K562 (cell line): ENCODE measurements around the gene TMEM225B. TPM values are rescaled to one million over a fixed set of nuclear protein-coding genes. Genes with fewer than 3 reads are reported as not detected.

Experiments
- ATAC-seq: fragments of 200-7000 bp; cut with Tn5 transposase; 3 replicates; pipeline ENCODE4 v1.9.1; 2020; ENCODE audit warnings: moderate library complexity
- BruUV-seq: library from RNA; stranded (reverse); fragments of 400-500 nt; replicated peaks from 2 replicates; lab custom pipeline; 2021; lab: Mats Ljungman, UMichigan
- CTCF ChIA-PET: fragments of 300-600 bp; formaldehyde crosslinking; extraction: SDS; loops from one replicate; lab custom pipeline; 2021; ENCODE audit warnings: low intra/inter-chr PET ratio; lab: Yijun Ruan, JAX
- POLR2A ChIA-PET: fragments of 300-600, 350-650 bp; sonication (Branson Sonifier 250); formaldehyde crosslinking; extraction: SDS; loops from one replicate; lab custom pipeline; 2021; ENCODE audit warnings: antibody characterized with exemption, inconsistent platforms; lab: Yijun Ruan, JAX
- DNase-seq, 4 experiments: peaks; one replicate each; pipeline versions ENCODE4 v3.0.0 to v3.0.0-alpha.2; 2011 to 2018; ENCODE audit warnings: low spot score in 3 of 4, mixed read lengths in 3 of 4; ENCODE audit errors: extremely low read depth in 1 of 4
- FAIRE-seq: peaks from 2 replicates; lab custom pipeline; 2011; peaks lifted over from hg19 to GRCh38; lab: Jason Lieb, UNC
- H2AFZ ChIP-seq: 2 replicates; pipeline ENCODE4 v1.6.0; 2011; ENCODE audit warnings: low read depth, low read length, control low read depth, inconsistent platforms
- H3K27ac ChIP-seq: fragments of 200-600 bp; 3 replicates; pipeline ENCODE4 v1.8.0; 2011; ENCODE audit warnings: low read depth, mild to moderate bottlenecking, control low read depth, inconsistent platforms, low read length, moderate library complexity, mixed read lengths; ENCODE audit errors: extremely low read depth
- H3K27me3 ChIP-seq, 2 experiments: fragments of 300-600 bp in 1 of 2; 2 replicates in 1 of 2; 3 replicates in 1 of 2; pipeline versions ENCODE4 v1.6.0 to v1.8.0; 2011; ENCODE audit warnings: inconsistent platforms in 2 of 2, low read length in 2 of 2, mild to moderate bottlenecking in 1 of 2, mixed read lengths in 1 of 2, moderate library complexity in 1 of 2; ENCODE audit not compliant: control insufficient read depth in 2 of 2, insufficient read depth in 2 of 2
- H3K36me3 ChIP-seq: fragments of 300-600 bp; 3 replicates; pipeline ENCODE4 v1.8.0; 2011; ENCODE audit warnings: mild to moderate bottlenecking, low read length, inconsistent platforms; ENCODE audit not compliant: control insufficient read depth, insufficient read depth
- H3K4me1 ChIP-seq, 2 experiments: fragments of 200-600 bp in 1 of 2; replicated peaks in 1 of 2; 2 replicates in 1 of 2; 3 replicates in 1 of 2; pipeline versions ENCODE4 v1.5.1 to v1.8.0; 2011; ENCODE audit warnings: inconsistent platforms in 2 of 2, low read length in 2 of 2, mild to moderate bottlenecking in 1 of 2, mixed read lengths in 1 of 2, moderate library complexity in 1 of 2; ENCODE audit not compliant: control insufficient read depth in 2 of 2, insufficient read depth in 2 of 2
- H3K4me2 ChIP-seq: 2 replicates; pipeline ENCODE4 v1.6.1; 2011; ENCODE audit warnings: low read length, control low read depth, inconsistent platforms, mixed read lengths; ENCODE audit not compliant: insufficient read depth
- H3K4me3 ChIP-seq: fragments of 200-600 bp; sonication (generic), shearing (Covaris generic); 2 replicates; pipeline ENCODE4 v1.5.1; 2016; ENCODE audit warnings: control low read depth, inconsistent platforms
- H3K79me2 ChIP-seq: fragments of 200-600 bp; 3 replicates; pipeline ENCODE4 v1.8.0; 2011; ENCODE audit warnings: low read length, inconsistent platforms; ENCODE audit not compliant: control insufficient read depth, insufficient read depth
- H3K9ac ChIP-seq, 2 experiments: 2 replicates each; pipeline versions ENCODE4 v1.6.0 to v1.6.1; 2011; ENCODE audit warnings: low read depth in 2 of 2, low read length in 2 of 2, control low read depth in 1 of 2, inconsistent platforms in 1 of 2, mild to moderate bottlenecking in 1 of 2, mixed read lengths in 1 of 2; ENCODE audit not compliant: insufficient read depth in 1 of 2
- H3K9me1 ChIP-seq: one replicate; pipeline ENCODE4 v1.6.0; 2011; ENCODE audit warnings: inconsistent platforms, mild to moderate bottlenecking, low read length, moderate library complexity; ENCODE audit not compliant: control insufficient read depth, insufficient read depth
- H3K9me3 ChIP-seq: replicated peaks from 2 replicates; pipeline ENCODE4 v1.5.1; 2011; ENCODE audit warnings: low read depth, low read length, inconsistent platforms; ENCODE audit not compliant: control insufficient read depth, insufficient read depth
- H4K20me1 ChIP-seq: replicated peaks from 2 replicates; pipeline ENCODE4 v1.6.1; 2011; ENCODE audit warnings: low read length, inconsistent platforms, mixed read lengths; ENCODE audit not compliant: control insufficient read depth, insufficient read depth
- POLR2B ChIP-seq: fragments of 450-650 bp; IDR thresholded peaks from 2 replicates; pipeline ENCODE4 v1.6.1; 2018; ENCODE audit warnings: low read depth; ENCODE audit not compliant: partially characterized antibody
- POLR2H ChIP-seq: IDR thresholded peaks from 2 replicates; pipeline ENCODE4 v1.6.1; 2016; ENCODE audit warnings: missing genetic modification characterization, low read depth, mild to moderate bottlenecking, control low read depth, missing compliant biosample characterization, moderate library complexity
- SMAD3 ChIP-seq: fragments of 450-650 bp; formaldehyde crosslinking; conservative IDR thresholded peaks from 2 replicates; pipeline ENCODE4 v1.4.0; 2020; ENCODE audit warnings: mild to moderate bottlenecking
- YBX1 ChIP-seq: fragments of 450-650 bp; IDR thresholded peaks from 2 replicates; pipeline ENCODE4 v1.7.1; 2016; ENCODE audit warnings: mild to moderate bottlenecking
- ZNF584 ChIP-seq: fragments of 200-800 bp; sonication (Bioruptor generic); IDR thresholded peaks from 2 replicates; pipeline ENCODE4 v1.6.1; 2016; ENCODE audit warnings: low read depth, mild to moderate bottlenecking, missing genetic modification characterization, missing compliant biosample characterization
- WGBS: fragments of 100-300 bp; shearing (Covaris generic); methylation state at CpG from one replicate; pipeline ENCODE4 v1.1.6; 2016; ENCODE audit warnings: low coverage, mixed read lengths; ENCODE audit not compliant: insufficient coverage; ENCODE audit errors: missing lambda C conversion rate; 5-methylcytosine and 5-hydroxymethylcytosine counted together
- in situ Hi-C: fragments of 300-500 bp; cut with MboI; formaldehyde crosslinking; loops from 4 replicates; pipeline ENCODE4 v1.15.0; 2018; ENCODE audit warnings: inconsistent platforms, mixed read lengths
- intact Hi-C: fragments of 100-400 bp; cut with micrococcal nuclease; formaldehyde crosslinking; loops from 2 replicates; pipeline ENCODE4 v1.14.2; 2022
- polyA plus RNA-seq, 8 experiments: library from polyadenylated mRNA; depleted of rRNA in 4 of 8; stranded (reverse) in 5 of 8; unstranded in 3 of 8; fragments of >200 nt; fragmentation: Nextera tagmentation in 2 of 8; fragmentation: Illumina TruSeq in 1 of 8; extraction: Ambion mirVana in 2 of 8; extraction: Trizol in 1 of 8; gene quantifications; 2 replicates each; pipeline versions ENCODE4 v1.2.1 to v1.2.3, GENCODE V29; 2011 to 2014; ENCODE audit warnings: inconsistent platforms in 1 of 8, missing spikeins in 1 of 8
- total RNA-seq, 7 experiments: library from RNA; depleted of rRNA in 6 of 7; stranded (reverse); fragments of >200 nt in 6 of 7; fragmentation: Illumina TruSeq in 2 of 7; extraction: Trizol in 2 of 7; gene quantifications; 2 replicates each; pipeline versions ENCODE4 v1.2.1 to v1.2.3, GENCODE V29; 2011 to 2021; ENCODE audit warnings: low replicate concordance in 1 of 7
- TF ChIP-seq, protein P1 (sequence below): fragments of 250-450 bp; sonication (Bioruptor Pico); IDR thresholded peaks from 2 replicates; pipeline ENCODE4 v1.4.0; 2020
- TF ChIP-seq, protein P2 (sequence below): fragments of 450-650 bp; IDR thresholded peaks from 2 replicates; pipeline ENCODE4 v1.6.1; 2016; ENCODE audit warnings: antibody characterized with exemption

TMEM225B gene
- total and polyA plus RNA-seq, 9 of the 15 experiments (the other 6 are each of a cell fraction or from before 2014, with no cell fraction given): 0.08 to 0.73 (median 0.56) TPM

DNA sequence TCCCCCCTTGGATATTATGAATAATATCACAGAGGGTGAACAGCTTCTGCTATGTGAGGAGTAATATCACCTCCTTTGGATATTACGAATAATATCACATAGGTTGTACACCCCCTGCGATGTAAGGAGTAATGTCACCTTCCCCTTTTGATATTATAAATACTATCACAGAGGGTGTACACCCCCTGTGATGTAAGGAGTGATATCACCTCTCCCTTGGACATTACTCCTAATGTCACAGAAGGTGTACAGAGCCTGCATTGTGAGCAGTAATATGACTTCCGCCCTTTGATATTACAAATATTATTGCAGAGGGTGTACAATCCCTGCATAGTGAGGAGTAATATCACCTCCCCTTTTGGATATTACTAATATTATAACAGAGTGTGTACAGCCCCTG is 9.2 kb upstream of the TMEM225B start:
- FAIRE-seq (no peak), ATAC-seq (no peak), DNase-seq (no peak)
- H4K20me1 ChIP-seq: no peaks in the 10 kb centered on the region
- intact Hi-C loops: no loop called here
- BruUV-seq: no TSS peak
- ChIA-PET CTCF (no interaction called here), POLR2A (no interaction called here)
- H3K36me3 ChIP-seq: no peaks in the 10 kb centered on the region
- no peak overlapping the region for H3K9ac ChIP-seq
- no peaks in the 10 kb centered on the region for H3K9me1 ChIP-seq
- in situ Hi-C loops: no loop called here
- H3K27ac ChIP-seq: no peak overlapping the region
- 14% methylated on average over 3 of the region's 3 CpGs for WGBS
- no peak for TF ChIP-seq YBX1
- no peak overlapping the region for H3K4me3 ChIP-seq
- no peak overlapping the region for H2AFZ ChIP-seq
- H3K4me1 ChIP-seq: no peaks in the 10 kb centered on the region
- no peak overlapping the region for H3K4me2 ChIP-seq
- H3K27me3 ChIP-seq: peaks cover 12% of the 10 kb centered on the region in 2 experiments; a peak in 2 of 5 replicates
- no peaks in the 10 kb centered on the region for H3K79me2 ChIP-seq
- H3K9me3 ChIP-seq: no peaks in the 10 kb centered on the region

DNA sequence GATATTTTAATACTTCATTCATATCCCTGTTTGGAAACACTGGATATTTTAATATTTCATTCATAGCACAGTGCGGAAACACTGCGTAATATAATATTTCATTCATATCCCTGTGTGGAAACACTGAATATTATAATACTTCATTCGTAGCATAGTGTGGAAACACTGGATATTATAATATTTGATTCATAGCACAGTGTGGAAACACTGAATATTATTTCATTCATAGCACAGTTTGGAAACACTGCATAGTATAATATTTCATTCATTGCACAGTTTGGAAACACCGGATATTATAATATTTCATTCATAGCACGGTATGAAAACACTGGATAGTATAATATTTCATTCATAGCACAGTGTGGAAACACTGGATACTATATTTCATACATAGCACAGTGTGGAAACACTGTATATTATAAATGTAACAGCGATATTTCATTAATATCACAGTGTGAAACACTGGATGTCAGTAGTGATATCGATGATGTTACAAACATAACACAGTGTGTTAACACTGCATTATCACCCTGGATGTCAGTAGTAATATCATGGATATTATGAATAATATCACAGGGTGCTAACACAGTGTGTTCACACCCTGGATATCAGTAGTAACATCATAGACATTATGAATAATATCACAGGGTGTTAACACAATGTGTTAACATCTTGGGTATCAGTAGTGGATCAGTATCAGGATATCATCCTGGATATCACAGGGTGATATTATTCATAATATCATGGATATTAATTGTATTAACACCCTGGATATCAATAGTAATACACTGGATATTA is 2.9 kb upstream of the TMEM225B start:
- H2AFZ ChIP-seq: no peak overlapping the region
- H3K79me2 ChIP-seq: no peaks in the 10 kb centered on the region
- no peaks in the 10 kb centered on the region for H4K20me1 ChIP-seq
- no peak overlapping the region for H3K27ac ChIP-seq
- H3K9me1 ChIP-seq: no peaks in the 10 kb centered on the region
- no peak for FAIRE-seq
- DNase-seq: no peak
- intact Hi-C loops: no loop called here
- CTCF ChIA-PET: no interaction called here
- ATAC-seq: no peak
- H3K27me3 ChIP-seq: no peaks in the 10 kb centered on the region
- no peak overlapping the region for H3K4me2 ChIP-seq
- H3K36me3 ChIP-seq: no peaks in the 10 kb centered on the region
- POLR2A ChIA-PET: no interaction called here
- no peak overlapping the region for H3K4me3 ChIP-seq
- 26% methylated on average over 7 of the region's 7 CpGs for WGBS
- H3K4me1 ChIP-seq: peaks cover 0 to 11% of the 10 kb centered on the region in 2 experiments; a peak in 3 of 5 replicates
- in situ Hi-C loops: no loop called here
- BruUV-seq: no TSS peak
- no peak overlapping the region for H3K9ac ChIP-seq
- H3K9me3 ChIP-seq: no peaks in the 10 kb centered on the region
- TF ChIP-seq POLR2H (tag): no peak
- TF ChIP-seq, protein P1, sequence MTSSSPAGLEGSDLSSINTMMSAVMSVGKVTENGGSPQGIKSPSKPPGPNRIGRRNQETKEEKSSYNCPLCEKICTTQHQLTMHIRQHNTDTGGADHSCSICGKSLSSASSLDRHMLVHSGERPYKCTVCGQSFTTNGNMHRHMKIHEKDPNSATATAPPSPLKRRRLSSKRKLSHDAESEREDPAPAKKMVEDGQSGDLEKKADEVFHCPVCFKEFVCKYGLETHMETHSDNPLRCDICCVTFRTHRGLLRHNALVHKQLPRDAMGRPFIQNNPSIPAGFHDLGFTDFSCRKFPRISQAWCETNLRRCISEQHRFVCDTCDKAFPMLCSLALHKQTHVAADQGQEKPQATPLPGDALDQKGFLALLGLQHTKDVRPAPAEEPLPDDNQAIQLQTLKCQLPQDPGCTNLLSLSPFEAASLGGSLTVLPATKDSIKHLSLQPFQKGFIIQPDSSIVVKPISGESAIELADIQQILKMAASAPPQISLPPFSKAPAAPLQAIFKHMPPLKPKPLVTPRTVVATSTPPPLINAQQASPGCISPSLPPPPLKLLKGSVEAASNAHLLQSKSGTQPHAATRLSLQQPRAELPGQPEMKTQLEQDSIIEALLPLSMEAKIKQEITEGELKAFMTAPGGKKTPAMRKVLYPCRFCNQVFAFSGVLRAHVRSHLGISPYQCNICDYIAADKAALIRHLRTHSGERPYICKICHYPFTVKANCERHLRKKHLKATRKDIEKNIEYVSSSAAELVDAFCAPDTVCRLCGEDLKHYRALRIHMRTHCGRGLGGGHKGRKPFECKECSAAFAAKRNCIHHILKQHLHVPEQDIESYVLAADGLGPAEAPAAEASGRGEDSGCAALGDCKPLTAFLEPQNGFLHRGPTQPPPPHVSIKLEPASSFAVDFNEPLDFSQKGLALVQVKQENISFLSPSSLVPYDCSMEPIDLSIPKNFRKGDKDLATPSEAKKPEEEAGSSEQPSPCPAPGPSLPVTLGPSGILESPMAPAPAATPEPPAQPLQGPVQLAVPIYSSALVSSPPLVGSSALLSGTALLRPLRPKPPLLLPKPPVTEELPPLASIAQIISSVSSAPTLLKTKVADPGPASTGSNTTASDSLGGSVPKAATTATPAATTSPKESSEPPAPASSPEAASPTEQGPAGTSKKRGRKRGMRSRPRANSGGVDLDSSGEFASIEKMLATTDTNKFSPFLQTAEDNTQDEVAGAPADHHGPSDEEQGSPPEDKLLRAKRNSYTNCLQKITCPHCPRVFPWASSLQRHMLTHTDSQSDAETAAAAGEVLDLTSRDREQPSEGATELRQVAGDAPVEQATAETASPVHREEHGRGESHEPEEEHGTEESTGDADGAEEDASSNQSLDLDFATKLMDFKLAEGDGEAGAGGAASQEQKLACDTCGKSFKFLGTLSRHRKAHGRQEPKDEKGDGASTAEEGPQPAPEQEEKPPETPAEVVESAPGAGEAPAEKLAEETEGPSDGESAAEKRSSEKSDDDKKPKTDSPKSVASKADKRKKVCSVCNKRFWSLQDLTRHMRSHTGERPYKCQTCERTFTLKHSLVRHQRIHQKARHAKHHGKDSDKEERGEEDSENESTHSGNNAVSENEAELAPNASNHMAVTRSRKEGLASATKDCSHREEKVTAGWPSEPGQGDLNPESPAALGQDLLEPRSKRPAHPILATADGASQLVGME (CRISPR knock-in tag): no peak
- TF ChIP-seq, protein P2, sequence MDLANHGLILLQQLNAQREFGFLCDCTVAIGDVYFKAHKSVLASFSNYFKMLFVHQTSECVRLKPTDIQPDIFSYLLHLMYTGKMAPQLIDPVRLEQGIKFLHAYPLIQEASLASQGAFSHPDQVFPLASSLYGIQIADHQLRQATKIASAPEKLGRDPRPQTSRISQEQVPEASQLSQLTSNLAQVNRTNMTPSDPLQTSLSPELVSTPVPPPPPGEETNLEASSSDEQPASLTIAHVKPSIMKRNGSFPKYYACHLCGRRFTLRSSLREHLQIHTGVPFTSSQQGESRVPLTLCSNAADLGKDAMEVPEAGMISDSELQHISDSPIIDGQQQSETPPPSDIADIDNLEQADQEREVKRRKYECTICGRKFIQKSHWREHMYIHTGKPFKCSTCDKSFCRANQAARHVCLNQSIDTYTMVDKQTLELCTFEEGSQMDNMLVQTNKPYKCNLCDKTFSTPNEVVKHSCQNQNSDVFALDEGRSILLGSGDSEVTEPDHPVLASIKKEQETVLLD: no peak
- no peak for TF ChIP-seq ZNF584 (CRISPR knock-in tag)
- no peak for TF ChIP-seq POLR2B
- no peak for TF ChIP-seq SMAD3 (CRISPR knock-in tag)
